SU-DHL-6 (cell line): Measurements from ENCODE around the gene FADS6.

ENCODE experiments used
- EZH2phosphoT487 ChIP-seq: fragments of 200-600 bp; sonication (generic), shearing (Covaris generic); conservative IDR thresholded peaks from 2 replicates; pipeline ENCODE4 v1.6.1; 2018; ENCODE audit warnings: mild to moderate bottlenecking, antibody characterized with exemption, low read length, moderate library complexity, mixed read lengths
- TF ChIP-seq, protein P1 (sequence below): fragments of 200-600 bp; sonication (generic); IDR thresholded peaks from one replicate; pipeline ENCODE4 v1.5.1; 2017; ENCODE audit warnings: antibody characterized with exemption, mild to moderate bottlenecking, low read length, moderate library complexity; ENCODE audit not compliant: insufficient read depth, poor library complexity, severe bottlenecking

DNA sequence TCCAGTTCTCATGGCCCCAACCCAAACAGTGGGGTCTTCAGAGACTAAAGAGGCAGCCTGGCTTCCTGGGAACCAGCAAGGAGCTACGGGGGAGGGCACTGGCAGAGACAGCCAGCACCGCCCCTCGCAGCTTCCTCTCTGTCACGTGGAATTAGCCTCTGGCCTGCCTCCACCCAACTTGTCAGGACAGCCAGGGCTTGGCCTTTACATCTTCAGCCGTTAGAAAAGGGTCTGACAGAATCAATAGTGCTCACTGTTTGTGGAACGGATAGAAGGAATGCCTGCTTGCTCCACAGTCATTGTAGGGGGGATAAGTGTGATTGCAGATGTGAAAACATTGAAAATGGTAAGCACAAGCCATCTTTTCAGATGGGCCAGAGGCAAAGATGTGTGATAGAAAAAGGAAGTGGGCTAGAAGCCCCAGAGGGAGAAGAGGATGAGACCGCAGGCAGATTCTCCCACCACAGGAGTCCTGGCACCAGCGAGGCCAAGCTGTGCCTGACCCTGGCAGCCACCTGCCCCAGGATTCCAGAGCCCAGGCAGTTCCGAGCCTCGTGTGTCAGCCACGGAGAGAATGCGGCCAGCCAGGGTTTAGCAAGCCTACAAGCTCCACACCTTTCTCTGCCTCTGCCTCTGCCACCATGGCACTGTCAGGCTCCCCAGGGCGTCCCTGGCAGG is 52.3 kb downstream of the FADS6 start:
- TF ChIP-seq, protein P1, sequence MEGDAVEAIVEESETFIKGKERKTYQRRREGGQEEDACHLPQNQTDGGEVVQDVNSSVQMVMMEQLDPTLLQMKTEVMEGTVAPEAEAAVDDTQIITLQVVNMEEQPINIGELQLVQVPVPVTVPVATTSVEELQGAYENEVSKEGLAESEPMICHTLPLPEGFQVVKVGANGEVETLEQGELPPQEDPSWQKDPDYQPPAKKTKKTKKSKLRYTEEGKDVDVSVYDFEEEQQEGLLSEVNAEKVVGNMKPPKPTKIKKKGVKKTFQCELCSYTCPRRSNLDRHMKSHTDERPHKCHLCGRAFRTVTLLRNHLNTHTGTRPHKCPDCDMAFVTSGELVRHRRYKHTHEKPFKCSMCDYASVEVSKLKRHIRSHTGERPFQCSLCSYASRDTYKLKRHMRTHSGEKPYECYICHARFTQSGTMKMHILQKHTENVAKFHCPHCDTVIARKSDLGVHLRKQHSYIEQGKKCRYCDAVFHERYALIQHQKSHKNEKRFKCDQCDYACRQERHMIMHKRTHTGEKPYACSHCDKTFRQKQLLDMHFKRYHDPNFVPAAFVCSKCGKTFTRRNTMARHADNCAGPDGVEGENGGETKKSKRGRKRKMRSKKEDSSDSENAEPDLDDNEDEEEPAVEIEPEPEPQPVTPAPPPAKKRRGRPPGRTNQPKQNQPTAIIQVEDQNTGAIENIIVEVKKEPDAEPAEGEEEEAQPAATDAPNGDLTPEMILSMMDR = no peak
- TF ChIP-seq EZH2phosphoT487 = no peak
